GM23338 (cell line): ENCODE measurements around the gene TMEM51. TPM values are rescaled to one million over a fixed set of nuclear protein-coding genes. Genes with fewer than 3 reads are reported as not detected.

Experiments used
- ATAC-seq: fragments of 200-7000 bp; cut with Tn5 transposase; 3 replicates; pipeline ENCODE4 v1.9.1; 2020
- DNase-seq: peaks from one replicate; pipeline ENCODE4 v3.0.0-alpha.2; 2015; ENCODE audit warnings: low spot score
- H2AFZ ChIP-seq: fragments of 200-600 bp; sonication (generic); 2 replicates; pipeline ENCODE4 v1.8.0; 2016; ENCODE audit warnings: antibody characterized with exemption, mild to moderate bottlenecking, moderate library complexity
- H3F3A ChIP-seq: fragments of 200-600 bp; sonication (generic); replicated peaks from 2 replicates; pipeline ENCODE4 v1.8.0; 2017; ENCODE audit warnings: antibody characterized with exemption, mixed run types, low read depth
- H3K27ac ChIP-seq: fragments of 200-600 bp; sonication (generic); 2 replicates; pipeline ENCODE4 v1.6.1; 2016; ENCODE audit warnings: low read depth
- H3K27me3 ChIP-seq: fragments of 200-600 bp; sonication (generic); 2 replicates; pipeline ENCODE4 v1.8.0; 2016; ENCODE audit warnings: mild to moderate bottlenecking, mixed run types, moderate library complexity; ENCODE audit not compliant: insufficient read depth
- H3K36me3 ChIP-seq: fragments of 200-600 bp; sonication (generic); 2 replicates; pipeline ENCODE4 v1.8.0; 2016; ENCODE audit warnings: mild to moderate bottlenecking; ENCODE audit not compliant: insufficient read depth
- H3K4me1 ChIP-seq: fragments of 200-600 bp; sonication (generic); 2 replicates; pipeline ENCODE4 v1.8.0; 2016; ENCODE audit warnings: mild to moderate bottlenecking, moderate library complexity; ENCODE audit not compliant: insufficient read depth
- H3K4me2 ChIP-seq: fragments of 200-600 bp; sonication (generic); 2 replicates; pipeline ENCODE4 v1.7.1; 2017; ENCODE audit warnings: mixed run types
- H3K4me3 ChIP-seq: fragments of 200-600 bp; sonication (generic); 2 replicates; pipeline ENCODE4 v1.6.1; 2016; ENCODE audit warnings: mixed run types
- H3K79me2 ChIP-seq: fragments of 200-600 bp; sonication (generic); replicated peaks from 2 replicates; pipeline ENCODE4 v1.8.0; 2017; ENCODE audit warnings: mild to moderate bottlenecking; ENCODE audit not compliant: insufficient read depth
- H3K9me2 ChIP-seq: fragments of 200-600 bp; sonication (generic); 2 replicates; pipeline ENCODE4 v1.8.0; 2017; ENCODE audit not compliant: insufficient read depth
- H4K20me1 ChIP-seq: fragments of 200-600 bp; sonication (generic); replicated peaks from 2 replicates; pipeline ENCODE4 v1.8.0; 2017; ENCODE audit warnings: mild to moderate bottlenecking; ENCODE audit not compliant: insufficient read depth
- H3K27ac Mint-ChIP-seq: 2 replicates; pipeline ENCODE4 v1.8.0; 2020; ENCODE audit warnings: inconsistent platforms, mild to moderate bottlenecking, moderate library complexity, mixed read lengths
- H3K27me3 Mint-ChIP-seq: 3 replicates; pipeline ENCODE4 v1.8.0; 2022; ENCODE audit warnings: low read depth, mild to moderate bottlenecking, moderate library complexity, mixed read lengths, inconsistent platforms; ENCODE audit not compliant: insufficient read depth, poor library complexity
- H3K36me3 Mint-ChIP-seq: 3 replicates; pipeline ENCODE4 v1.8.0; 2021; ENCODE audit warnings: low read depth, mild to moderate bottlenecking, inconsistent platforms, moderate library complexity, mixed read lengths
- H3K4me1 Mint-ChIP-seq: 3 replicates; pipeline ENCODE4 v1.8.0; 2020; ENCODE audit warnings: mild to moderate bottlenecking, inconsistent platforms, mixed read lengths
- H3K4me3 Mint-ChIP-seq: 3 replicates; pipeline ENCODE4 v1.8.0; 2021; ENCODE audit warnings: moderate library complexity, mild to moderate bottlenecking, inconsistent platforms, mixed read lengths
- H3K9me3 Mint-ChIP-seq: 3 replicates; pipeline ENCODE4 v1.8.0; 2020; ENCODE audit warnings: moderate library complexity, mild to moderate bottlenecking, inconsistent platforms, mixed read lengths
- CREB1 ChIP-seq: fragments of 250-450 bp; sonication (Bioruptor Pico); IDR thresholded peaks from 2 replicates; pipeline ENCODE4 v1.5.0; 2020; ENCODE audit warnings: low read depth, mild to moderate bottlenecking, moderate library complexity
- CTCF ChIP-seq, 2 experiments: fragments of 200-600 bp in 1 of 2; sonication (generic) in 1 of 2; conservative IDR thresholded peaks; 2 replicates each; pipeline versions ENCODE4 v1.5.1 to v1.6.1; 2016 to 2017; ENCODE audit warnings: antibody characterized with exemption in 2 of 2, low read depth in 2 of 2, mild to moderate bottlenecking in 2 of 2, moderate library complexity in 1 of 2
- ETS1 ChIP-seq: IDR thresholded peaks from 2 replicates; pipeline ENCODE4 v1.6.1; 2016; ENCODE audit warnings: antibody characterized with exemption
- EZH2 ChIP-seq: fragments of 200-600 bp; sonication (generic); IDR thresholded peaks from one replicate; pipeline ENCODE4 v1.8.0; 2017; ENCODE audit warnings: antibody characterized with exemption, mild to moderate bottlenecking, low read depth; ENCODE audit not compliant: unreplicated experiment
- EZH2phosphoT487 ChIP-seq: fragments of 200-600 bp; sonication (generic); IDR thresholded peaks from one replicate; pipeline ENCODE4 v1.8.1; 2018; ENCODE audit warnings: antibody characterized with exemption; ENCODE audit not compliant: unreplicated experiment
- JUNB ChIP-seq: IDR thresholded peaks from one replicate; pipeline ENCODE4 v1.6.1; 2016; ENCODE audit warnings: antibody characterized with exemption; ENCODE audit not compliant: unreplicated experiment
- NANOG ChIP-seq: IDR thresholded peaks from 2 replicates; pipeline ENCODE4 v1.6.1; 2016; ENCODE audit warnings: antibody characterized with exemption, borderline replicate concordance
- POLR2AphosphoS5 ChIP-seq: IDR thresholded peaks from 2 replicates; pipeline ENCODE4 v1.6.1; 2016; ENCODE audit warnings: antibody characterized with exemption, low read depth
- STAT1 ChIP-seq: IDR thresholded peaks from one replicate; pipeline ENCODE4 v1.6.1; 2016; ENCODE audit warnings: antibody characterized with exemption; ENCODE audit not compliant: unreplicated experiment
- ZNF114 ChIP-seq: fragments of 250-450 bp; sonication (Bioruptor Pico); IDR thresholded peaks from 2 replicates; pipeline ENCODE4 v1.5.0; 2020; ENCODE audit warnings: mild to moderate bottlenecking, moderate library complexity
- ZNF331 ChIP-seq: fragments of 250-450 bp; sonication (Bioruptor Pico); IDR thresholded peaks from 2 replicates; pipeline ENCODE4 v1.5.0; 2020; ENCODE audit warnings: low read depth, mild to moderate bottlenecking, moderate library complexity
- ZNF462 ChIP-seq: fragments of 250-450 bp; sonication (Bioruptor Pico); IDR thresholded peaks from 2 replicates; pipeline ENCODE4 v1.5.0; 2020; ENCODE audit warnings: mild to moderate bottlenecking, moderate library complexity
- polyA plus RNA-seq: library from polyadenylated mRNA; unstranded; fragments of >200 nt; fragmentation: Nextera tagmentation; extraction: Ambion mirVana; gene quantifications from 2 replicates; pipeline ENCODE4 v1.2.1, GENCODE V29; 2016
- total RNA-seq: library from RNA; depleted of rRNA; stranded (reverse); fragments of >200 nt; shearing (Covaris generic); gene quantifications from 2 replicates; pipeline ENCODE4 v1.2.3, GENCODE V29; 2014
- TF ChIP-seq, protein P1 (sequence below): IDR thresholded peaks from one replicate; pipeline ENCODE4 v1.6.1; 2018; ENCODE audit warnings: antibody characterized with exemption; ENCODE audit not compliant: unreplicated experiment

Gene TMEM51
- total and polyA plus RNA-seq, 2 experiments from 2014 or later = 4.0 to 5.2 TPM

DNA sequence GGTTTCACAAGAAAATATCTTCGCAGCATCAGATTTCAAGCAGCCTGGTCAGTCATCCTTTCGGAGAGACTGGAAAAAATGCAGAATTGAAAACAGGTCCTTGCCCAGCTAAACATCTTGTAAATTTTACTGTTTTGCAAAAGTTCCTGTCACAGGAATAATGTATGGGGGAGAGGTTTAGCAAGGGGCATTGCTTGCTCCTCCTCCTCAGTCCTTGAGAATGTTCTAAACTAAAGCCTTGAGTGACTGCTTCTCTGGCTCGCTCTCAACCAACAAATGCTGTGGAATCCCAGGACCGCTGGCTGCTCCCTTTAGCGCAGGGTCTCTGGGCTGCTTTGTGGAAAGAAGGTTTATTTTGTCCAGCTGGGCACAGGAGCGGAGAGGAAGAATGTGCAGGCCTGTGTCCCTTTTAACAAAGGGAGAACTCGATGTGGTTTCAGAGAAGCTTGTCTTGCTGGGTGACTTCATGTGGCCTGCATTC, 59.8 kb downstream of the TMEM51 start:
- peaks cover 34% of the 10 kb centered on the region for H3K4me1 Mint-ChIP-seq
- Histone ChIP-seq H3K4me1 (no peaks in the 10 kb centered on the region), H3F3A (no peaks in the 10 kb centered on the region), H3K9me2 (no peaks in the 10 kb centered on the region), H4K20me1 (no peaks in the 10 kb centered on the region), H3K27ac (no peak overlapping the region), H3K36me3 (no peaks in the 10 kb centered on the region), H3K27me3 (no peaks in the 10 kb centered on the region), H3K79me2 (no peaks in the 10 kb centered on the region), H3K4me3 (no peak overlapping the region), H2AFZ (no peak overlapping the region), H3K4me2 (no peak overlapping the region)
- no peak for TF ChIP-seq ZNF462
- TF ChIP-seq POLR2AphosphoS5 = no peak
- TF ChIP-seq JUNB = no peak
- TF ChIP-seq EZH2phosphoT487 = no peak
- TF ChIP-seq STAT1 = no peak
- no peak for TF ChIP-seq NANOG
- no peak for TF ChIP-seq CREB1
- TF ChIP-seq EZH2 = no peak
- no peak for TF ChIP-seq ZNF114 (CRISPR knock-in tag)
- TF ChIP-seq ETS1 = no peak
- TF ChIP-seq, protein P1, sequence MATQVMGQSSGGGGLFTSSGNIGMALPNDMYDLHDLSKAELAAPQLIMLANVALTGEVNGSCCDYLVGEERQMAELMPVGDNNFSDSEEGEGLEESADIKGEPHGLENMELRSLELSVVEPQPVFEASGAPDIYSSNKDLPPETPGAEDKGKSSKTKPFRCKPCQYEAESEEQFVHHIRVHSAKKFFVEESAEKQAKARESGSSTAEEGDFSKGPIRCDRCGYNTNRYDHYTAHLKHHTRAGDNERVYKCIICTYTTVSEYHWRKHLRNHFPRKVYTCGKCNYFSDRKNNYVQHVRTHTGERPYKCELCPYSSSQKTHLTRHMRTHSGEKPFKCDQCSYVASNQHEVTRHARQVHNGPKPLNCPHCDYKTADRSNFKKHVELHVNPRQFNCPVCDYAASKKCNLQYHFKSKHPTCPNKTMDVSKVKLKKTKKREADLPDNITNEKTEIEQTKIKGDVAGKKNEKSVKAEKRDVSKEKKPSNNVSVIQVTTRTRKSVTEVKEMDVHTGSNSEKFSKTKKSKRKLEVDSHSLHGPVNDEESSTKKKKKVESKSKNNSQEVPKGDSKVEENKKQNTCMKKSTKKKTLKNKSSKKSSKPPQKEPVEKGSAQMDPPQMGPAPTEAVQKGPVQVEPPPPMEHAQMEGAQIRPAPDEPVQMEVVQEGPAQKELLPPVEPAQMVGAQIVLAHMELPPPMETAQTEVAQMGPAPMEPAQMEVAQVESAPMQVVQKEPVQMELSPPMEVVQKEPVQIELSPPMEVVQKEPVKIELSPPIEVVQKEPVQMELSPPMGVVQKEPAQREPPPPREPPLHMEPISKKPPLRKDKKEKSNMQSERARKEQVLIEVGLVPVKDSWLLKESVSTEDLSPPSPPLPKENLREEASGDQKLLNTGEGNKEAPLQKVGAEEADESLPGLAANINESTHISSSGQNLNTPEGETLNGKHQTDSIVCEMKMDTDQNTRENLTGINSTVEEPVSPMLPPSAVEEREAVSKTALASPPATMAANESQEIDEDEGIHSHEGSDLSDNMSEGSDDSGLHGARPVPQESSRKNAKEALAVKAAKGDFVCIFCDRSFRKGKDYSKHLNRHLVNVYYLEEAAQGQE = no peak
- TF ChIP-seq ZNF331 (CRISPR knock-in tag) = no peak
- TF ChIP-seq CTCF (conservative IDR thresholded peaks at IDR 0.05; ENCODE audit: low read depth in 2 of 2) = no peak
- H3K36me3 Mint-ChIP-seq = peaks cover 13% of the 10 kb centered on the region
- H3K9me3 Mint-ChIP-seq = peaks cover 8% of the 10 kb centered on the region; the same call in 2 of the 3 replicates
- ATAC-seq (peak; percentile 57), DNase-seq (no peak)
- H3K27ac Mint-ChIP-seq = peak overlapping the region; percentile 60; the same call in 1 of the 2 replicates
- H3K4me3 Mint-ChIP-seq = no peak overlapping the region
- peaks cover 11% of the 10 kb centered on the region for H3K27me3 Mint-ChIP-seq
